HCEC 1CT (cell line): ENCODE results near the gene C1orf185.
"Not testable (repeated sequence)": the region's sequence is repeated elsewhere in the genome, so short reads cannot be mapped to it uniquely, and the experiment has no call there.

Experiments used
- DNase-seq: peaks from one replicate; pipeline ENCODE4 v3.0.0-alpha.2; 2017

The C1orf185 gene

DNA sequence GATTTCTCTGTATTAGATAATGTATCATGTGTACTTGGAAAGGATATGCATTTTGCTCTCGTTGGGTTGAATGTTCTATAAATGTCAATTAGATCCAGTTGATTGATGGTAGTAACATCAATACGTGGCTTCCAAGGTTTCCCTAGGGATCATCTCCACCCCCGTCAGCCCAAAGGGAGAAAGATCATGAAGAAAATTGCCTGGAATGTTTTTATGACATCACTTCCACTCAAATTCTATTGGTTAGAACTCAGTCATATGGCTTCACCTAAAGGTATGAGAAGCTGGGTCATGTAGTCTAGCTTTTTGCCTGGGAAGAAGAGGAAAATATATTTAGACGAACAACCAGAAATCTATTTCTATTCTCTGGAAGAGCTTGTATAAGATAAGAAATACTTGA lies at the start of gene C1orf185:
Gene C1orf185, plus strand, starts transcription at position 253 of the 400 bp plus-strand sequence. Its CDS starts 6 bp downstream, at position 259.
- no peak for DNase-seq

GRCh38 chr1:51058858-51059257 lies 43.2 kb upstream of the C1orf185 start:
- DNase-seq: peak; percentile 13

- DNase-seq: no peak
Measured at GRCh38 chr1:51061231-51061918, 40.7 kb upstream of the C1orf185 start.

DNA sequence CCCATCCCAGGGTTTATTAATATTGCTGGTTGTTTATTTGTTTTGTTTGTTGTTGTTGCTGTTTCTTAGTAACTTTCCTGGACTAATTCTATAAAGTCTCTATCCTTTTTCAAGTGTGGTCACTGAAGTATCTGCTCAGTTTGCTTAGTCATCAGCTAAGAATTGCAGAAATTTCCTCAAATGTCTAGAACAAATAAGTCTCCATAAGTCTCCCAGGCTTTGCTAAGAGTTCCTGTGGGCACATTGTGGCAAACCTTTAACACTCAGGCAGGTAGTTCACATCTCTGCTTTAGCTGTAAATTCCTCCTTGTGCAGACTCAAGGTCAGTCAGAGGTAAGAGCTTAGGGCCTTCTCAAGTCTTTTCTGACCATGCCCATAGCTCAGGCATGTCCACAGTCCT lies 38.9 kb upstream of the C1orf185 start:
- DNase-seq: peak; percentile 89

DNA sequence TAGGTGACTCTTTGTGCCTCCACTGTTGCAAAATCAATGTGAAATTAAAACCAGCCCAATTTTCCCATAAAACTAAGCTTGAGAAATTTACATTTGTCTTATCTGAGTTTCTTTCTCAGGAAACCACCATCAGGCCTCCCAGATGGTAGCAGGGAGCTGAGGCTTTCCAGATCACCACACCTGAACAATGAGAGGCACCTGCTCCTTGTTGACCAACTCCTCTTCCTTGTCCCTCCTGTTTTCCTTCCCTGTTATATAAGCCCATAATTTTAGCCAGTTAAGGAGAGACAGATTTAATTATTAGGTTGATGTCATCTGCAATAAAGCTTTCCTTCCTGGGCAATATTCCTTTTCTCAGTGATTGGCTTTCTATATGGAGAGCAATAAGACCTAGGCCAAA lies 32.0 kb upstream of the C1orf185 start:
- no peak for DNase-seq

DNA sequence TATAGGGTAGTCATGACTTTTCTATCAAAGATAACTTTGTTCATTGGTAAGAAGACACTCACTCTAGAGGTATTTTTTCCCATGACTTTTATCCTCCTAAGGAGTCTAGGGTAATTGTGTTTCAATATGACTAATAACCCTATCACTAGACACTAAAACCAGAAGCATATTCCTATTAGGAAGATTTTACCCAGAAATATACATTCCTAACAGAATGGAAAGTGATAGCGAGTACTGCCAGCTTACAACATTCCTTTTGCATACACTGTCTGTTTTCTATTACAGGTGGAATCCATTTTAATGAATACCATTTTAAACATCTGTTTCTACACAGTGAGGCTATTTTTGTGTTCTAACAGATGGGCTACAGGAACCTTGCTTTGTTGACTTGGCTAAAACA lies 31.4 kb upstream of the C1orf185 start:
- peak; percentile 90 for DNase-seq

GRCh38 chr1:51071291-51072042 lies 30.6 kb upstream of the C1orf185 start:
- peak; percentile 6 for DNase-seq

GRCh38 chr1:51072043-51072439 lies 30.0 kb upstream of the C1orf185 start:
- no peak for DNase-seq

DNA sequence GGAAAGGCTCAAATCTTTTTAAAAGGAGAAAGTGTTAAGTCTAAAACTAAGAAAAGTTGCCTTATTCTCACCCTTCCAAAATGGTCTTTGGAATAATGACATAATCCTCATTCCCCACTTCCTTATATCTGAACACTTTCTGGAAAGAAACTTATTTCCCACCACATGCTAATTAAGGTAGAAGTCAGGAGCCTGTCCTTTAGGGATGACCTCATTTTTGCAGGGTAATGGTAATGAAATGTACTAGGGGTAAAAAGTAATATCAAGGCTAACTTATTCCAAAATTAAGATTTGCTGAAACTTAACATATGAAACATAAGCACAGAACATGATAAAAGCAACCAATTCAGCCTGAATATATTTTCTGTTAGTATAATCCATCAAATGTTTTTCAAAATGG lies 29.4 kb upstream of the C1orf185 start:
- DNase-seq: no peak

DNA sequence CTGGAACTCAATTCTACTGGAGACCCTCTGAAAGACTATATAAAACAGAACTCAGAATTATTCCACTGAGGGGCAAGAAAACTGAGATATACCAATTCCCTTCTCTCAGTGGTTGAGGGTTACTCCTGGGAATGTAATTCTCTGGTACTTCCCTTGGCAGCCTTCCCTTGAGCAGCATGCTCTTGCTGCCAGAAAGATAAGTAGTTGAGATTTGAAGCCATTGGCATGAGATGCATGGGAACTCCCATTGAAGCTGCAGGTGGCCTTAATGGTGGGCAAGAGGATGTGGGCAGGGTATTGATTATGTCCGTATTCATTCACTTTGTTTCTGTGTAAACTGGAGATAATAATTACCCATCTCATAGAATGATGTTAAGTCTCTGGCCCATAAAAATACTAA lies 28.6 kb upstream of the C1orf185 start:
- DNase-seq: no peak

DNA sequence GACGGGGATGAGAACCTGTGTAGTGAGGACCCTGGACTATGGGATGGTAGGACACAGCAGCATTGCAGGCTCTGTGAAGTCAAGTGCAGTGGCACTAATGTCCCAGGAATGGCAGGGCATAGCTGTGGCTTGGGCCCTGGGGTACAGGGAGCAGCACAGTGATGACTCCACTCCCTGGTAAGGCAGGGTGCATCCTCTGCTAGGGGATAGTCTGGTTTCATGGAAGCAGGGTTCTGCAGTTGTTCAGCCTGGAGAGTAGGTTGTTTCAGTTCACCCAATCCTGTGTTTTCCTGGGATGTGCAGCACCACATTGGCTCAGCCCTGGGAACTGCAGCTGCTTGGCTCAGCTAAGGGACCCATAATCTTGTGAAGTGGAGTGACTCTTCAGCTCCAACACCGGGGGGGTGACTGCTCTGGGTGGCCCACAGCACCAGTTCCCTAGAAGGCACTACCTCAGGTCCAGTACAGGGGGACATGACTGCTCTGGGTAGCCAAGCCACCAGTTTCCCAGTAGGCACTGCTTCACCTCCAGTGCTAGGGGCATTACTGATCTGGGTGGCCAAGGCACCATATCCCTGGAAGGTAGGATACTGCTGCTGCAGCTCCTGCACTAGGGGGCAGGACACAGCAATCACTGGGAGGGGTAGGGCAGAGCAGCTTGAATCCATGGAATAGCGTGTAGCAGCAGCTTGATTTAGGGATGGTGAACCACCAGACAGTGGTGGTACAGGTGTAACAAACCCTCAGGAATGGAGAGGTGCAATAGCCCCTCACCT lies 15.3 kb upstream of the C1orf185 start:
- no peak for DNase-seq

- peak; percentile 21 for DNase-seq
Measured at GRCh38 chr1:51088474-51088873, 13.6 kb upstream of the C1orf185 start.

DNA sequence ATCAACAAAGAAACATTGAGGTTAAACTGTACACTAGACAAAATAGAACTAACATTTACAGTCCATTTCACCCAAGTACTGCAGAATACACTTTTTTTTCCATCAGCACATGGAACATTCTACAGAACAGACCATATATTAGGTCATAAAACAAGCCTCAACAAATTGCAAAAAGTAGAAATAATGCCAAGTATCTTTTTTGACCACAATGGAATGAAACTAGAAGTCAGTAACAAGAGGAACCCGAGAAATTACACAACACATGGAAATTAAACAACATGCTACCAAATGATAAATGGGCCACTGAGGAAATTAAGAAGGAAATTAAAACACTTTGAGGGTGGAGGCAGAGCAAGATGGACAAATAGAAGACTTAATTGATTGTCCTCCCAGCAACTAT lies 8.4 kb upstream of the C1orf185 start:
- DNase-seq: no peak

GRCh38 chr1:51097171-51097570 lies 4.9 kb upstream of the C1orf185 start:
- DNase-seq: no peak

- DNase-seq: no peak
Measured at GRCh38 chr1:51100264-51100880, 1.7 kb upstream of the C1orf185 start.

DNA sequence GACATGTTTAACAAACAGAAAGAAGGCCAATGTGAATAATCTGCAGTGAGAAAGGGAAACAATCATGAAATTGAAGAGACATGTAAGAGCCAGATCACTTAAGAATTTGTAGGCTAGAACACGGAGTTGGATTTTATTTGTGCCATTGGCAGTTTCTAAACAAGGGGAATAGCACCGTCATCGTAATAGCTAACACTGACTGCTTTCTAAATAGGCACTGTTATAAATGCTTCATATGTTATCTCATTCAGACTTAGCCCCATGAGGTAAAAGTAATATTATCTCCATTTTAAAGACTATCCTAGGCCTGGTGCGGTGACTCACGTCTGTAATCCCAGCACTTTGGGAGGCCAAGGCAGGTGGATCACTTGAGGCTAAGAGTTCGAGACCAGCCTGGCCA lies 12.1 kb downstream of the C1orf185 start:
- no peak for DNase-seq

GRCh38 chr1:51115714-51116404 lies 13.8 kb downstream of the C1orf185 start:
- DNase-seq: no peak

DNA sequence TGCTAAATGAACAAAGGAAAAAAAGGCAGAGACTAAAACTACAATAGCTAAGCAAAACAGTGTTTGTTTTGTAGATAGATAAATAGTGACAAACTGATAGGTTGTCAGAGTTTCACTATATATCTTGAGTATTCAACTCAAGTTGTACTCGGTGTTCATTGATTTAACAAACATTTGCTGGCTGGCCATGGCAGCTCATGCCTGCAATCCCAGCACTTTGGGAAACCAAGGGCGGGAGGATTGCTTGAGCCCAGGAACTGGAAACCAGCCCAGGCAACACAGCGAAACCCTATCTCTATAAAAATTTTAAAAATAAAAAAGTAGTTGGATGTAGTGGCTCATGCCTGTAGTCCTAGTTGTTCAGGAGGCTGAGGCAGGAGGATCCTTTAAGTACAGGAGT lies 17.3 kb downstream of the C1orf185 start:
- DNase-seq: no peak

- DNase-seq: no peak
Measured at GRCh38 chr1:51120629-51121028, 18.6 kb downstream of the C1orf185 start.

- not testable (repeated sequence) for DNase-seq
Measured at GRCh38 chr1:51127152-51127551, 25.1 kb downstream of the C1orf185 start.

- no peak for DNase-seq
Measured at GRCh38 chr1:51131185-51131584, 29.2 kb downstream of the C1orf185 start.

DNA sequence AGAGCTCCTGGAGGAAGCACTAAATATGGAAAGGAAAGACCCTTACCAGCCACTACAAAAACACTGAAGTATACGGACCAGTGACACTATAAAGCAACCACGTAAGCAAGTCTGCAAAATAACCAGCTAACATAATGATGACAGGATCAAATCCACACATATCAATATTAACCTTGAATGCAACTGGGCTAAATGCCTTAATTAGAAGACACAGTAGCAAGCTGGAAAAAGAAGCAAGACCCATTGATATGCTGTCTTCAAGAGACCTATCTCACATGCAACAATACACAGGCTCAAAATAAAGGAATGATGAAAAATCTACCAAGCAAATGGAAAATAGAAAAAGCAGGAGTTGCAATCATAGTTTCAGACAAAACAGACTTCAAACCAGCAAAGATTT lies 31.0 kb downstream of the C1orf185 start:
- DNase-seq: no peak

- not testable (repeated sequence) for DNase-seq
Measured at GRCh38 chr1:51137696-51138095, 35.7 kb downstream of the C1orf185 start.
